HG02610 (cell line): ENCODE results near the gene RAET1E.
"Not testable (repeated sequence)": the region's sequence is repeated elsewhere in the genome, so short reads cannot be mapped to it uniquely, and the experiment has no call there.

Experiments
- ATAC-seq: cut with Tn5 transposase; IDR thresholded peaks from one replicate; pipeline ENCODE4 v1.9.1; 2021; ENCODE audit warnings: mild to moderate bottlenecking, moderate library complexity; ENCODE audit not compliant: unreplicated experiment

Gene RAET1E

DNA sequence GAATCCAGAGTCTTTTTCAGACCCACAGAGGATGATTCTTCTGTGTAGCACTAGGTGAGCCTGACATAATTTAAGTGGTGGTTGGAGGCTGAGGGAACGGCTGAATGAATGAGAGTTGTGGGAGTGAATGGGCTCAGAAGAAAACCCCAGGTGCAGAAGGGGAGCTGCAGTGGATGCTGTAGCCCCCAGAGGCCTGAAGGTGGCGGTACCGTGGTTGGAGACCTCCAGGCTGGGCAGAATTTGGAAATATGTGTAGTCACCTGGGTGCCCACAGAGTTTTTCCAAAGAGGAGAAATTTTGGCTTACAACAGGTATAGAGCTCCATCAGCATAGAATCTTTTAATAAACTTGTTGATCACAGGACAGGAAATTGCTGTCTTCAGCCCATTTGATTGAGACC lies 31.5 kb upstream of the RAET1E start:
- ATAC-seq = no peak

DNA sequence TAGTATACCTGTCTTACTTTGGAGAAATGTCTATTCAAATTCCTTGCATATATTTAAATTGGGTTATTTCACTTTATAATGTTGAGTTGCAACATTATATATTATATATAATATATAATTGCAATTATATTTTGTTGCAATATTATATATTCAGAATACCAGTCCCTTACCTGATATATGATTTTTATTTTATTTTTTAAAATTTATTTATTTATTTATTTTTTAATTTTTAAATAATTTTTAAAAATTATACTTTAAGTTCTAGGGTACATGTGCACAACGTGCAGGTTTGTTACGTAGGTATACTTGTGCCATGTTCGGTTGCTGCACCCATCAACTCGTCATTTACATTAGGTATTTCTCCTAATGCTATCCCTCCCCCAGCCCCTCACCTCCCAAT lies 29.1 kb upstream of the RAET1E start:
- ATAC-seq = not testable (repeated sequence)

DNA sequence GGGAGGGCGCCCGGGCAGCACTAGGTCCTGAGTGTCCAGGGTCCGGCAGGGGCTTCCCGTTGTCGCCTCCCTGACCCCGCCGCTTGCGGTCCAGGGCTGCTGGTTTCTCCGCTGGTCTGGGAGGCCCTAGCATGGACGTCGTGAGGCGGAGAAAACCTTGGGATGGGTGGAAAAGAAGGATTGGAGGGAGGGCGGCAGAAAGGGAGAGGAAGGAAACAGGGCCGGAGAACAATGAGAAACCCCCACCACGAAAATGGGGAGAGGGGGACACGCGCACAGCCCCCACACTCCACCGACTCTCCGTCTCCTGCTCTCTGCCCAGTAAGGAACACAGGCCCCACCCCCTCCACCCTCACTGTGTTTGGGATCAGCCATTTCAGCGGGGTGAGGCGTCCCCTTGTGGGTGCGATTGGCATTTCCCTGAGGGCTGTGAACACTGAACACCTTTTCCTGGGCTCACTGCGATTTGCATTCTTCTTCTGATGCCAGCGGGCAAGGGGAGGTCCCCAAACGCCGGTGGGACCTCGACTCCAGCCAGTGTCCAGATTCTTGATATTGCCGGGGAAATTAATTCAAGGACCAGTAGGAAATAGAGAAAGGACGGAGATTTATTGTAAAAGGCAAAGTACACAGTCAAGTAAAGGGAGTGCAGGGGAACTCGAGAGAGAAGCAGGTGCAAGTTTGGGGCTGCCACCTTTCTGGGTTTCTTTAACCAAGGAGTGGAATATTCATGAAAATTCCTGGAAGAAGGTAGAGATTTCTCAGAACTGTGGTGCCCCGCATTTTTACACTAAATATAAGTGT lies 28.3 kb upstream of the RAET1E start:
- ATAC-seq = peak; percentile 63

DNA sequence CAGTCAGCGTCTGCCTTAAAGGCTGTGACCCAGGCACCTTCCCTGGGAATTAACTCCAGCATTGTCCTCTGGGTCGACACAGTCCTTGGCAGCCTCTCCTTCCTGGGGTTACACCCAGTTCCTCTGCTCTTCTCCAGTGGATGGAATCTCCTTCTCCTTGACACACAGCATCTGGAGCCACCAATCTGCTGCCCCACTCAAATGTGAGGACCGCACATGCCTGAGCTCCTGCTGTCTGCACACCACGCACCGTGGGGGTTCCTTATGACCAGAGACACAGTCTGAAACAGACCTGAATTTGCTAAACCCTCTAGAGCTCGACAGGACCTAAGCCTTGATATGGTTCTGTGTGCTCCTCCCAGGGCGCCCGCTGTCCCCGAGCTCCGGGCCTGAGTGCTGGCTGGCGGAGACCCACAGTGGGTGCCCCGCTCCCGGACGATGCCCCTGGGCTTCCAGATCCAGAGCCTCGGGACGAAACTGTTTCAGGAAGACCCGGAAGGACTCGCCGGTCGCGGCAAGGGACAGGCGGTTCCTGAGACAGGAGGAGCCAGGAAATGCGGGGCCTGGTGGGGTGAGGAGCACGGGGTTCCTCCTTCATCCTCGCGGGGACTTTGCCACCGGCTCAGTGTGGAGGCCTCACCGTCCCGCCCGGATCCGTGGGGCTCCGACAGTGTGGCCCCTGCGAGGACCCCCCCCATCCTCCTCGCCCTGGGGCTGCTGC lies 27.5 kb upstream of the RAET1E start:
- no peak for ATAC-seq

DNA sequence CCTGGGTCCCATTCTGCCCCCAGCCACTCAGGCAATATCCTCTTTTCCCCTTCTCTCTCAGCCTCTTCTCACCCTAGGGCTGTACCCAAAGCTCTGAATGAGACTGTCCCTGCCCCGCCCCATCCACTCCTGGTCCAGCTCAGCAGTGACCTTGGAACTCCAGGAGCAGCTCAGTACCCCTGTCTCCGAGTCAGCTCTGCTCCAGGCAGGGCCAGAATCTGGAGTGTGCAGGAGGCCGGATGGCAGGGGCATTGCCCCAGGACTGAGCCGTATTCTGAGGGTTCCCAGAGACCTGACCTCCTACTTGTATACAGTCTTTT lies 27.0 kb upstream of the RAET1E start:
- ATAC-seq = no peak

DNA sequence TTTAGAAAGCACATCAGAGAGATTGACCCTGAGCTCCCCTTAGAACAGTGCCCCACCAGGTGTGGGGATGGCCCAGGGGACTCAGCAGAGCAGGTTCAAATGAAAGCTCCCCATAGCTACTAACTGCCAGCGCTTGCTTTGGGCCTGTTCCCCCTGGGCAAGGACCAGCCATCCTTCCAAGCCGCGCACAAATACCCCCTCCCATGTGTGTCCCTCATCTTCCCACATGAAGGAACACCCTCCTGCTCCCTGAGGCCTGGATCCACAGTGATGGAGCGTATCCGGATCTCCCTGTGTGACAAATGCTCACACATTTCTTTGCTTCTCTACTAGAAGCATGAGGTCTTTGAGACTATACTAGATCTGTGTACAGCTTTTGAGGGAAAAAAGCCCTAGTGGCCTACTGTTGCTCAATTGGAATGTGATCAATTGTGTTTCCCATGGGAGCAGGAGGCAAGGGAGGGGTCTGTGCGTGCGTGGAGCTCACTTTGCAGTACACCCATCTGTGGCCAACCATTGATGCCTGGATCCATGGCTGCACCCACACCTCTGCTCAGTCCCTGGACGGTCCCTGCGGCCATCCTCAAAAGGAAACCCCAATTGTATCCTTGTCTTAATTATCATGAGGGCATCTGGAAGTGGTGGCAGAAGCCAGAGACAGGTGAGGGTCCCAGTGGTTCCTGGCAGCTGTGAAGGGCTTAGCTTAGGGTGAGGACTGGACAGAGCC lies 26.5 kb upstream of the RAET1E start:
- ATAC-seq = no peak

DNA sequence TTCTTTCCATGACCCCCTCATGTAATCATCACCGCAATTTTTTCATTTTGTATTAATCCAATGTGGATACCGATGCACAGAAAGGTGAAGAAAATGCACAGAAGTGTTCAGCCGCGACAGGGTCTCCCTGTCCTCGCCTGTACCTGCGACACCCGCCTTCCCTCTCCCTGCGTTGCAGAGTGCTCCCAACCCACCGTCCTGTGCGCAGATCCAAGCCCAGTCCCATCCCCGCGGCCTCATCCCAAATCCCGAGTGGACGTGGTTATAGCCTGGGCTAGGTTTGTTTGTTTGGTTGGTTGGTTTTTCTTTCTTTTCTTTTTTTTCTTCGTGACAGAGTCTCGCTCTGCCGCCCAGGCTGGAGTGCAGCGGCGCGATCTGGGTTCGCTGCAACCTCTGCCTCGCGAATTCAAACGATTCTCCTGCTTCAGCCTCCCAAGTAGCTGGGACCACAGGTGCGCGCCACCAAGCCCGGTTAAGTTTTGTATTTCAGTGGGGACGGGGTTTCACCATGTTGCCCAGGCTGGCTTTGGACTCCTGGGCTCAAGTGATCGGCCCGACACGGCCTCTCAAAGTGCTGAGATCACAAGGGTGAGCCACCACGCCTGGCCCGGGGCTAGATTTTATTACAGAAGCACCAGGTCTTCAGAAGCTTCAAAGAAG lies 25.5 kb upstream of the RAET1E start:
- ATAC-seq = no peak

DNA sequence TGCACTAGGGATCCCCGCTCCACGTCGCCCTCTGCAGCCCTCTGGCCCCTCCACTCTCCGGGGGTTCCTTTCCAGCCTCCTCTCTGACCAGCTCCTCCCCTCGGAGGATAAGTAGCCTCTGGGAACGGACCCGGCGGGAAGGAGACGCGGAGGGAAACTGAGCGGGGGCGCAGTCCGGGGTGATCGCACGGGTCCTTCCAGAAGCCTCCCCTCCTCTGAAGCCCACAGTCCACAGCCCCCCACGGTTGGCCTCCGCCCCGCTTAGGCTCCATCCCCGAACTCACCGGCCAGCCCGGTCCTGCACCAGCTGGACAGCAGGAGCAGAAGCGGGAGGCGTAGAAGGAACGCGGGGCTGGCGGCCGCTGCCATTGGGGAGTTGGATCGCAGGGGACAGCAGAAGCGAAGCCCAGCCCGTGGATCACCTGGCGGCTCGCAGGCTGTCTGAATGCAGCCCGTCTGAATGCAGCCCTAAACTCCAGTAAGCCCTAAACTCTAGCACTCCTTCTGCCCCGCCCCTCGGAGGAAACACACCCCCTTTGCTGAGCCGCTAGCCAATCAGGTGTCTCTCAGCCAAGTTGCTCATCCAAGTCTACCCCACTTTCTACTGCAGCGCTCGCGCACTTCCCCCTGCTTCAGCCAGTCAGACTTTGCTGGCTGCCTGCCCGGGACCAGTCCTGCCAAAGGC lies 24.9 kb upstream of the RAET1E start, which contains the start of gene RAET1G:
TSS of gene RAET1G (minus strand) at position 480 of the 685 bp plus-strand sequence. CDS start at position 369, 111 bp downstream.
- peak; percentile 54 for ATAC-seq

DNA sequence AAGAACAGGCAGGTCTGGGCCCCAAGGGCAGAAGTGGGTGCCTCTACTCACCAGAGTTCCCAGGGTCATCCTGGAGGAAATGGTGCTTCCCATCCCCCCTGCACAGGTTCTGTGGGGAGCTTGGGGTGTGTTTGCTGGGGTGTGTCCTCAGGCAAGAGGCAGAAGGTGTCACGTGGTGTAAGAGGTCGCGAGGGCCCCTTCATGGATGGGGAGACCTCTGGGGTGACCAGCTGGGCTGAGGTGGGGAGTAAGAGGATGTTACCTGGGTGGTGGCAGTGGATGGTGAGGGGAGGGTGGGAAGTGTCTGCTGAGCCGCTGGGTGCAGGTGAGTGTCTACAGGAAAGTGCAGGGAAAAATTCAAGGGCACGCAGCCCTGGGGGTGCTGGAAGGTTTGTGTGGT lies 24.2 kb upstream of the RAET1E start:
- not testable (repeated sequence) for ATAC-seq

DNA sequence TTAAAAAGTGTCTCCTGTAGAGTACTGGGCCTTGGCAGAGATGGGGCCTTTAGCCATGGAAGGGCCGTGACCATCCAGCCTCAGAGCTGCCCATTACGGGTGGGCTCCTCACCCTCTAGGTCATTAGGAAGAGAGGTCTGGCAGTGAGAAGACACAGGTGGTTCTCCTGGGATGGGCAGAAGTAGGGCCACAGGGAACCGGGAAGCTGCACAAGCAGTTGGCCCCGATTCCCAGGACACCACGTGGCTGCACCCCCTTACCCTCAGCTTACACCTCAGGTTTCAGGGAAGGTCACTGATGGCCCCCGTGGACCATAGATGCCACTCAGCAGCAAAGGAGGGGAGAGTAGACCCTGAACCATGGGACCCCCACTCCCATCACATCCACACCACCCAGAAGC lies 23.4 kb upstream of the RAET1E start:
- ATAC-seq = no peak

DNA sequence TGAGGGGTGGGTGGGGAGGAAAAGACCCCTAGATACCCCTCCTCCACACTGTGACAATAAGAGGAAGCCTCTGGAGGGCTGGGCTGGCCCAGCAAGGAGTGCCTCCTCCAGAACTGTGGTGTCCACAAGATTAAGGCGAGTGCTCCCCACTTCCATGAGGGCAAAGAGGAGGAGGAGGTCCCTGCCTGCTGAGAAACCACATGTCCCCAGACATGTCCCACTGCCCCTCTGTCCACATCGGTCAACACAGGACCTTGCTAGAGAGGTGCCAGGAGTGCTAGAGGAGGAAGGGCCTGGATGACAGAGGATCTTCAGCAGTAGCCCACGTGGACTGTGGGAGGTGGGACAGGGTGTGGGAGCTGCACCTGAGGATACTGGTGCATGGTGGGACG lies 21.9 kb upstream of the RAET1E start:
- no peak for ATAC-seq

DNA sequence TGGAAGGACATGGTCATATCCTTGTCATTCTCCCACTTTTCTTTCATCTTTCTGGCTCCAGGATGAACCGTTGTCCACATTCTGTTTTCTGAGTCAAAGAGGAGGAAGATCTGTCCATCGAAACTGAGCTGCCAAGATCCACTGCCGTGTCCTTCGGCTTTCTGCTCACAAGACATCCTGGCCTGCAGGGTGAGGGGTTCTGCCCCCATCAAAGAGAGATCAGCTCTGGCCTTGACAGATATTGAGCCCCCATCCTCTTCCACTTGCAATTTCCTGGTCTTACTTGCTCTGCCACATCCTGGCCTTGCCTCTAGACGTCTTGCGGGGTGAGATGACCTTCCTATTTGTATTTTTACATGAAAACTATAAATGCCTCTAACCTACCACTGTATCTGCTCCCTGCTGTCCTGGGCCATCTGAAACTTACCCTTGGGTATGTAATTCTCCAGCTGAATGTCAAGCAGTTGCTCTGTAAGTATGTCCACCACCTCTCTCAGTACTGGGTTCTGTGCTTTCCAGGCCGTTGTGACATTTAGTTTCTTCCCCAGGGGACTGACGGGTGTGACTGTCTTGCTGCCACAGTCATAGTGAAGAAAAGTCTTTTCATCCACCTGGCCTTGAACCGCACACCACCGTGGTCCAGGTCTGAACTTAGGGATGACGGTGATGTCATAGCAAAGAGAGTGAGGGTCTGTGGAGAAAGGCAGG lies 21.4 kb upstream of the RAET1E start:
- ATAC-seq = not testable (repeated sequence)

DNA sequence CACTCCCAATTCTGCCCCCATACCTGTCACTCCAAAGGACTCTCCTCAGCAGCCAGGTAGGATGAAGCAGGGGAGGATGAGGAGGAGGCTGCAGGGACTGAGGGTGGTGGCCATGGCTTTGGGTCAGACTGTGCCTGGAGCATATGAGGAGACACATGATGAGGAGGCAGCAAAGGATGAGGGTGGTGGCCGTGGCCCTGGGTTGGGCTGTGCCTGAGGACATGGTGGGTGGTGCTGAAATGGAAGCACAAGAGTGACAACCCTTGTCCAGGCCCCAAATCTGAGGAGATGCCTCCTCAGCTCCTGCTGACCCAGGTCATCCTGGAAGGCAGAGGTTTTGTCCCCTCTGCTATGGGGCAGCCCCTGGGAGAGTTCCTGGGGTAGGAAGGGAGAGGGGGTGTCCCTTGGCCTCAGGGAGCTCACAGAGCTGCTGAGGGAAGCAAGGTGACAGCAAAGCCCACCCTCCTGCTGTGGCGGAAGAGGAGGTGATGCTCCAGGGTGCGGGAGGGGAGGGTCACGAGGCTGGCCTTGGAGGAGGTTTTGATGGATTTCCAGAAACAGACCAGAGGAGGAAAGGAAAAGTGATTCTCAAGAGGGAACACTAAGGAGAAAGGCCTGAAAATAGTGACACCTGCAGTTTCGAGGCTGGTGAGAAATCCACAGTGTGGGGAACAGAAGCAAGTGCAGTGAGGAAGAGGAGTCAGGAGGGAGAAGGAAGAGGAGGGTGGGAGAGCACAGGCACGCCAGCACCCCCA lies 20.4 kb upstream of the RAET1E start:
- no peak for ATAC-seq

DNA sequence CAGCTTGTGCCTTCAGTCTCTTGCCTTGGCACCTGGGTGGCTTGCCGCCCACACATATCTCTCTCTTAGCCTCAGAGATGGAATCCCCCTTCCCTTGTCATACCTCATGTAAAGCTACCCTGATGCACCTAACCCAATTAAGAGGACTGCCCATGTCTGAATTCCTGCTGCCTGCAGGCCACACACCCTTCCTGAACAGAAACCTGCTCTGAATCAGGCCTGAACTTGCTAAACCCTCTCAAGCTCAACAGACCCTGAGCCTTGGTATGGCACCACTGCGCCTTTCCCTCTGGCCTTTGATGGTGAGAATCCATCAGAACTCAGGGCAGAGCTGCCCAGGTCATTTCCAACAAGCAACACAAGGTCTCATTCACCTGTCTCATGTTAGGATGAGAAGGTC lies 19.8 kb upstream of the RAET1E start:
- no peak for ATAC-seq

DNA sequence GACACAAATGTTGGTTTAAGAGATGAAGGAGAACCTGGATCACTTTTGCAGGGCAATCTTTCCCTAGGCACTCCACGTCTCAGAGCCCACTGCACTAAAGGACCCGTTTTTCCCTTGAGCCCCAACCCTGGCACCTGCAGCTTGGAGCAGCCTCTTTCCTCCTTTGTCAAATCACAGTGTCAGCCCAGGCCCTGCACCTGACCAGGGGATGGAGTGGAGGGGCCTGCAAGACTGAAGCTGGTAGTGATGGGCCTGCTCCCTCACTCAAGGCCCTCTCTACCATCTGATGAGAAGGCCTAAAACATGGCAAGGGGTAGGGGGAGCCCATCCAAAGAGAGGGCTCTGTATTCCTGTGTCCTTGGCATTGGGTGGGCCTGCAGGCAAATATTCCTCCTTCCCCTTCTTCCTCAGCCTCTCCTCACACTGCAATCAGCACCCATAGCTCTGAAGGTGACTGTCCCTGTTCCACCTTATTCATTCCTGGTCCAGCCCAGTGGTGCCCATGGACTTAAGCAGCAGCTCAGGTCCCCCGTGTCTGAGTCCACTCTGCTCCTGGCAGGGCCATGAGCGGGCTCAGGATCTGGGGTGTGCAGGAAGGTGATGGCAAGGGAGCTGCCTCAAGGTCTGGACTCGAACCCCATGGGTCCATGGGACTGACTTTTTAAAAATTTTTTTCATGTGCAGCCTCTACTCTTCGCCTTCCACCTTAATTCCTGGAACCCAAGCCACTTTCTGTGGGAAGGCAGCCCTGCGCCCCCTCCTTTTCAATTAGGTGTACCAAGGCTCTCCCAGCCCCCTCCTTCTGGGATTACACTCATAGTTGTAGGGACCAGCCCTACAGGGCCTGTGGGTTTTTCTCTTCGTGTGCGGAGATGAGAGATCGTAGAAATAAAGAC lies 18.3 kb upstream of the RAET1E start:
- ATAC-seq = no peak

DNA sequence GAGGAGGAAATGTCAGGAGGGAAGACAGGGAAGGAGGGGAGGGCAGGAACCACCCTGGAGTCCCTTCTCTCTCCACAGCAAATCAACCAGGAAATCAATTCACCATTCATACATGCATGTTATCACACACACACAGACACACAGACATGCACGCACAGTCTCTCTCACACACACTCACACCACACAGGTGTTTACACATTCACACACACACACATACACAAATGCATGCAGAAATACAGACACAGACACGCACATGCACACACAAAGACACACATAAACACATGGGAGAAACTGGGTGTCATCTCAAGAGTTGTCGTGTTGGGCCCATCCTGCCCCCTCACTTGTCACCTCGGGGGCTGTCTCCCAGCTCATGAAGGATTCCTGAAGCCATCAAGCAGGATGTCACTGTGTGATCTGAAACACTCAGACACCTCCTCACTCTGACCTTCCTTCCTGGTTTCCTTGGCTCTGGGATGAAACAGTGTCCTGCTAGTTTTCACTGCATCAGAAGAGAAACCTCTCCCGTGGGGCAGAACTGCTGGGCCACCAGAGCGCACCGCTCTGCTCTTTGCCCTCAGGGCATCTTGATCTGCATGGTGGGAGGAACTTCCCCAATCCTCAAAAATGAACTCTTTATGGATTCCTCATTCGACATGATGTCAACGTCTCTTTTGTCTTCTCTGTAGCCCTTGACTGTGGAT lies 15.8 kb upstream of the RAET1E start:
- ATAC-seq = no peak

DNA sequence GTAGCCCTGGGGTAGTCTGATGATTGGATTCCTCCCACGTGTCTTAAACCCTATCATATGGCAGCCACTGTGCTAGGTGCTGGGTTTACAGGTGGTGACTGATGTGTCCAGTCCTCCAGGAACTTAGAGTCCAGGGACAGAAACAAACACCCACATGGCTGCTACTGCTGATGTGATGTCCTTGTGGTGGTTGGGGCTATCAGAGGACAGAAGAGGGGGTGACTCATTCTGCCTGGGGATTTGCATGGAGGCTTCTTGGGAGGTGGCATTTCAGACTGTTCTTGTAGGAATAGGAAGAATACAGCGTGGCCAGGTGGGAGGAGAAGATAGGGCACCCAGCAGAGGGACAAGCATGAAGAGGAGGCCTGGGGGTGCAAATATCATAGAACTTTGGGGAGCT lies 15.2 kb upstream of the RAET1E start:
- ATAC-seq = no peak

DNA sequence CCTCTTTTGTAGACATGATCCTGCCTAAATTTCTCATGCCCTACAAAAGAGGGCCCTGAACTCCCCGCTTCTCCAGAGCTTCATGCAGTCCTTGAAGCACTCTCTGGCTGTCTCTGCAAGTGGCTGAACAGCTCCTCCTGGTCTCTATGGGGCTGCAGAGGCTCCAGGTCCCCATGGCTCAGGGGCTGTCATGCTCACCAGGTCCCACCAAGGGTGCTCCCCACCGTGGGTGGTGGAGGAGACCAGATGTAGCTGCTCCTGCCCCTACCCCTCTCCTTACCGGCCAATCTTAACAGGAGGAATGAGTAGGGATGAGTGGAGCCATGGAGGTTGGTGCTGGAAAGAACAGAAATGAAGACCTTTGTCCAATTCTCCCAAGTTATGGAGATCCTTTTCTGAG lies 14.8 kb upstream of the RAET1E start:
- not testable (repeated sequence) for ATAC-seq
